Limb (tissue), 2 donors: ENCODE data around the gene GRAMD2A.

Source experiments
- DNase-seq, 2 donors: peaks; one replicate each; pipeline ENCODE4 v3.0.0-alpha.2; 2016; ENCODE audit errors: extremely low spot score in 2 of 2

GRAMD2A gene

GRCh38 chr15:72197460-72198355, at the start of gene GRAMD2A:
Gene GRAMD2A (minus strand): TSS chr15:72197787.
- DNase-seq: peak in 1 of 2 donors; percentile 70

GRCh38 chr15:72242775-72243370, 45.3 kb upstream of the GRAMD2A start:
- no peak for DNase-seq

GRCh38 chr15:72239652-72240051, 42.1 kb upstream of the GRAMD2A start:
- no peak for DNase-seq

- DNase-seq: no peak
These were observed 41.0 kb upstream of the GRAMD2A start for GRCh38 chr15:72238586-72238985.

GRCh38 chr15:72237853-72238224, 40.3 kb upstream of the GRAMD2A start:
- no peak for DNase-seq

GRCh38 chr15:72237029-72237852, 39.7 kb upstream of the GRAMD2A start:
- DNase-seq: no peak

- DNase-seq: no peak
These were observed 38.9 kb upstream of the GRAMD2A start for GRCh38 chr15:72236381-72237003.

- DNase-seq: no peak
These were observed 37.7 kb upstream of the GRAMD2A start for GRCh38 chr15:72235298-72235697.

- no peak for DNase-seq
These were observed 36.2 kb upstream of the GRAMD2A start for GRCh38 chr15:72233769-72234168.

GRCh38 chr15:72231833-72232478, 34.4 kb upstream of the GRAMD2A start:
- peak in 1 of 2 donors; percentile 28 for DNase-seq

GRCh38 chr15:72231066-72231832, 33.7 kb upstream of the GRAMD2A start, which contains the start of gene PKM:
Gene PKM (minus strand): TSS chr15:72231190. CDS start chr15:72219097, 12,093 bp downstream.
- DNase-seq: peak; percentile 92 to 95

GRCh38 chr15:72230197-72231065, 32.8 kb upstream of the GRAMD2A start:
- peak; percentile 90 to 94 for DNase-seq

GRCh38 chr15:72229947-72230196, 32.3 kb upstream of the GRAMD2A start:
- DNase-seq: peak in 1 of 2 donors; percentile 3

GRCh38 chr15:72229076-72229946, 31.7 kb upstream of the GRAMD2A start:
- DNase-seq: peak in 1 of 2 donors; percentile 43

- no peak for DNase-seq
These were observed 30.1 kb upstream of the GRAMD2A start for GRCh38 chr15:72227720-72228119.

GRCh38 chr15:72227192-72227586, 29.6 kb upstream of the GRAMD2A start:
- no peak for DNase-seq

GRCh38 chr15:72223278-72223677, 25.7 kb upstream of the GRAMD2A start:
- DNase-seq: no peak

GRCh38 chr15:72222393-72222792, 24.8 kb upstream of the GRAMD2A start:
- DNase-seq: no peak
